GM13976 (cell line): Measurements from ENCODE around the gene VWA1.

ENCODE experiments used
- DNase-seq: peaks from one replicate; pipeline ENCODE4 v3.0.0; 2012; ENCODE audit warnings: low spot score
- in situ Hi-C: fragments of 300-500 bp; cut with MboI; formaldehyde crosslinking; loops from one replicate; pipeline ENCODE4 v1.12.0; 2022; ENCODE audit warnings: low sequenced_read_pairs, mixed read lengths, inconsistent platforms; ENCODE audit not compliant: unreplicated experiment
- TF ChIP-seq, protein P1 (sequence below): IDR thresholded peaks from 2 replicates; pipeline ENCODE4 v1.5.1; 2012; ENCODE audit warnings: borderline replicate concordance, mild to moderate bottlenecking; ENCODE audit not compliant: insufficient read depth; ENCODE audit errors: extremely low read depth, missing control alignments, control extremely low read depth

The VWA1 gene

DNA sequence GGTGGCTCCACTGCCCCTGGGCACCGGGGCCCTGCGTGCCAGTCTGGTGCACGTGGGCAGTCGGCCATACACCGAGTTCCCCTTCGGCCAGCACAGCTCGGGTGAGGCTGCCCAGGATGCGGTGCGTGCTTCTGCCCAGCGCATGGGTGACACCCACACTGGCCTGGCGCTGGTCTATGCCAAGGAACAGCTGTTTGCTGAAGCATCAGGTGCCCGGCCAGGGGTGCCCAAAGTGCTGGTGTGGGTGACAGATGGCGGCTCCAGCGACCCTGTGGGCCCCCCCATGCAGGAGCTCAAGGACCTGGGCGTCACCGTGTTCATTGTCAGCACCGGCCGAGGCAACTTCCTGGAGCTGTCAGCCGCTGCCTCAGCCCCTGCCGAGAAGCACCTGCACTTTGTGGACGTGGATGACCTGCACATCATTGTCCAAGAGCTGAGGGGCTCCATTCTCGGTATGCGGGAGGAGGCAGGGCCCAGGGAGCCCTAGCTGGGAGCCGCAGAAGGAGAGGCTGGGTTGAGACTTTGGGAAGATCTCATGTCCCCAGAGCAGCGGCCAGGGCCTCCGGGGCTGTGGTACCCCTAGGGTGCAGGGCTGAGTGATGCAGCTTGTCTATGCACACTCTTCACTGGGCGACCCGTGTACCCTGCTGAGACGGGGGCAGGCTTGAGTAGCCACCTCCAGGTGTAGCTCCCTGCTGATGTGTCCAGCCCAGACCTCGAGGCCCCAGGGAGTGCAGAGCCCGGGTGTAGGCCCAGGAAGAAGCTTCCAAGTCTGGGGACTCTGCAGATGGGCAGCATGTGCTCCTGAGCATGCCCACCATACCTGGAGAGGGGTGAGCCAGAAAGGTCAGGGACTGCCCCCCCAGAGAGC lies 1.8 kb downstream of the VWA1 start:
- no peak for DNase-seq
- in situ Hi-C loops, result no loop called here
- TF ChIP-seq, protein P1, sequence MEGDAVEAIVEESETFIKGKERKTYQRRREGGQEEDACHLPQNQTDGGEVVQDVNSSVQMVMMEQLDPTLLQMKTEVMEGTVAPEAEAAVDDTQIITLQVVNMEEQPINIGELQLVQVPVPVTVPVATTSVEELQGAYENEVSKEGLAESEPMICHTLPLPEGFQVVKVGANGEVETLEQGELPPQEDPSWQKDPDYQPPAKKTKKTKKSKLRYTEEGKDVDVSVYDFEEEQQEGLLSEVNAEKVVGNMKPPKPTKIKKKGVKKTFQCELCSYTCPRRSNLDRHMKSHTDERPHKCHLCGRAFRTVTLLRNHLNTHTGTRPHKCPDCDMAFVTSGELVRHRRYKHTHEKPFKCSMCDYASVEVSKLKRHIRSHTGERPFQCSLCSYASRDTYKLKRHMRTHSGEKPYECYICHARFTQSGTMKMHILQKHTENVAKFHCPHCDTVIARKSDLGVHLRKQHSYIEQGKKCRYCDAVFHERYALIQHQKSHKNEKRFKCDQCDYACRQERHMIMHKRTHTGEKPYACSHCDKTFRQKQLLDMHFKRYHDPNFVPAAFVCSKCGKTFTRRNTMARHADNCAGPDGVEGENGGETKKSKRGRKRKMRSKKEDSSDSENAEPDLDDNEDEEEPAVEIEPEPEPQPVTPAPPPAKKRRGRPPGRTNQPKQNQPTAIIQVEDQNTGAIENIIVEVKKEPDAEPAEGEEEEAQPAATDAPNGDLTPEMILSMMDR, result no peak

- TF ChIP-seq, protein P1, result no peak
- no peak for DNase-seq
These were observed 2.5 kb downstream of the VWA1 start for GRCh38 chr1:1437904-1438376.

GRCh38 chr1:1438531-1439381 lies 3.3 kb downstream of the VWA1 start:
- DNase-seq, result peak; percentile 36
- in situ Hi-C loops, result no loop called here
- TF ChIP-seq, protein P1, result no peak

More at GRCh38 chr1:1437904-1438376, 2.5 kb downstream of the VWA1 start:
- in situ Hi-C loops, result no loop called here

- in situ Hi-C loops, result no loop called here
- no peak for DNase-seq
- TF ChIP-seq, protein P1, result no peak
These were observed 4.2 kb downstream of the VWA1 start for GRCh38 chr1:1439546-1440261.

GRCh38 chr1:1440262-1441001 lies 4.9 kb downstream of the VWA1 start:
- DNase-seq, result no peak
- in situ Hi-C loops, result no loop called here
- TF ChIP-seq, protein P1, result no peak
